CD4-positive, alpha-beta T cell treated with Interleukin-2 at 100 ng/mL for 4 hours (primary cell): ENCODE results near the gene C11orf54.
"Not testable (repeated sequence)": the region's sequence is repeated elsewhere in the genome, so short reads cannot be mapped to it uniquely, and the experiment has no call there.

Experiments used
- DNase-seq: peaks from one replicate; pipeline ENCODE4 v3.0.0-alpha.2; 2020; ENCODE audit warnings: low spot score

Gene C11orf54

GRCh38 chr11:93734427-93735222 lies 6.8 kb upstream of the C11orf54 start:
- DNase-seq = no peak

- DNase-seq = no peak
These were observed 5.8 kb upstream of the C11orf54 start for GRCh38 chr11:93735627-93736026.

- DNase-seq = no peak
These were observed 5.3 kb upstream of the C11orf54 start for GRCh38 chr11:93736129-93736528.

GRCh38 chr11:93737904-93738612 lies 3.4 kb upstream of the C11orf54 start:
- peak; percentile 70 for DNase-seq

- peak; percentile 7 for DNase-seq
These were observed 2.8 kb upstream of the C11orf54 start for GRCh38 chr11:93738647-93739081.

GRCh38 chr11:93740031-93740729 lies 1.3 kb upstream of the C11orf54 start:
- DNase-seq = peak; percentile 16

GRCh38 chr11:93740730-93741093 lies 760 bp upstream of the C11orf54 start:
- DNase-seq = peak; percentile 60

- no peak for DNase-seq
These were observed 382 bp downstream of the C11orf54 start for GRCh38 chr11:93741882-93742226.

- DNase-seq = no peak
These were observed 1.8 kb downstream of the C11orf54 start for GRCh38 chr11:93743291-93743690.

GRCh38 chr11:93744669-93745004 lies 3.2 kb downstream of the C11orf54 start:
- DNase-seq = no peak

- not testable (repeated sequence) for DNase-seq
These were observed 3.7 kb downstream of the C11orf54 start for GRCh38 chr11:93745005-93745755.

GRCh38 chr11:93746101-93746500 lies 4.6 kb downstream of the C11orf54 start:
- DNase-seq = no peak

GRCh38 chr11:93747122-93747521 lies 5.7 kb downstream of the C11orf54 start:
- DNase-seq = no peak

- no peak for DNase-seq
These were observed 9.5 kb downstream of the C11orf54 start for GRCh38 chr11:93751001-93751400.

GRCh38 chr11:93753241-93753640 lies 11.8 kb downstream of the C11orf54 start:
- no peak for DNase-seq

GRCh38 chr11:93756748-93757147 lies 15.3 kb downstream of the C11orf54 start:
- DNase-seq = no peak

- no peak for DNase-seq
These were observed 15.8 kb downstream of the C11orf54 start for GRCh38 chr11:93757301-93757700.

- no peak for DNase-seq
These were observed 16.7 kb downstream of the C11orf54 start for GRCh38 chr11:93757924-93758865.

- not testable (repeated sequence) for DNase-seq
These were observed 17.7 kb downstream of the C11orf54 start for GRCh38 chr11:93759123-93759522.

- DNase-seq = no peak
These were observed 20.4 kb downstream of the C11orf54 start for GRCh38 chr11:93761910-93762309.

GRCh38 chr11:93765551-93765950 lies 24.1 kb downstream of the C11orf54 start:
- no peak for DNase-seq
